HL-60 (cell line): Measurements from ENCODE around the gene ARRDC4.

Source experiments
- POLR2AphosphoS5 ChIP-seq: IDR thresholded peaks from 2 replicates; pipeline ENCODE4 v1.6.1; 2012; ENCODE audit warnings: low read depth
- SPI1 ChIP-seq: IDR thresholded peaks from 2 replicates; pipeline ENCODE4 v1.6.1; 2012; ENCODE audit warnings: low read depth, mild to moderate bottlenecking, borderline replicate concordance
- TF ChIP-seq, protein P1 (sequence below): IDR thresholded peaks from one replicate; pipeline ENCODE4 v1.5.1; 2011; ENCODE audit warnings: low read length, control low read depth, inconsistent platforms; ENCODE audit not compliant: insufficient read depth
- TF ChIP-seq, protein P2 (sequence below): IDR thresholded peaks from 2 replicates; pipeline ENCODE4 v1.6.1; 2012; ENCODE audit warnings: low read depth; ENCODE audit not compliant: insufficient replicate concordance

DNA sequence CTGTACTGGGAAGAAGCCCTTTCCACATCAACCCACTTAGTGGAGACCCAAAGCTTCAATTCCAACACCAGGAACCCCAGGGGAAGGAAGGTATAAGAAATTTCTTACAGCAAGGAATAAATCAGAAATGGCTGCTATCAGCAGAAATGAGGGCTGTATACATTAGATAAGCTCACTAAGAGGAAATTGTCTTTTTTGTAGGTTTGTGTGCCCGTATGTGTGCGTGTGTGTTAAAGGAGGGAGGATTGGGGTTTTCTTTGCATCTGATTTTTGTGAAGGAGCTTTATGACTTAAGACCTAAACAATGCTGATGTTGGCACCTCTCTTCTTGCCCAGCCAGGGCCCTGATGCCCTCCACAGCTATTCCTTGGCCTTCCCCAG lies 18.6 kb downstream of the ARRDC4 start:
- TF ChIP-seq, protein P1, sequence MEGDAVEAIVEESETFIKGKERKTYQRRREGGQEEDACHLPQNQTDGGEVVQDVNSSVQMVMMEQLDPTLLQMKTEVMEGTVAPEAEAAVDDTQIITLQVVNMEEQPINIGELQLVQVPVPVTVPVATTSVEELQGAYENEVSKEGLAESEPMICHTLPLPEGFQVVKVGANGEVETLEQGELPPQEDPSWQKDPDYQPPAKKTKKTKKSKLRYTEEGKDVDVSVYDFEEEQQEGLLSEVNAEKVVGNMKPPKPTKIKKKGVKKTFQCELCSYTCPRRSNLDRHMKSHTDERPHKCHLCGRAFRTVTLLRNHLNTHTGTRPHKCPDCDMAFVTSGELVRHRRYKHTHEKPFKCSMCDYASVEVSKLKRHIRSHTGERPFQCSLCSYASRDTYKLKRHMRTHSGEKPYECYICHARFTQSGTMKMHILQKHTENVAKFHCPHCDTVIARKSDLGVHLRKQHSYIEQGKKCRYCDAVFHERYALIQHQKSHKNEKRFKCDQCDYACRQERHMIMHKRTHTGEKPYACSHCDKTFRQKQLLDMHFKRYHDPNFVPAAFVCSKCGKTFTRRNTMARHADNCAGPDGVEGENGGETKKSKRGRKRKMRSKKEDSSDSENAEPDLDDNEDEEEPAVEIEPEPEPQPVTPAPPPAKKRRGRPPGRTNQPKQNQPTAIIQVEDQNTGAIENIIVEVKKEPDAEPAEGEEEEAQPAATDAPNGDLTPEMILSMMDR = no peak
- TF ChIP-seq, protein P2, sequence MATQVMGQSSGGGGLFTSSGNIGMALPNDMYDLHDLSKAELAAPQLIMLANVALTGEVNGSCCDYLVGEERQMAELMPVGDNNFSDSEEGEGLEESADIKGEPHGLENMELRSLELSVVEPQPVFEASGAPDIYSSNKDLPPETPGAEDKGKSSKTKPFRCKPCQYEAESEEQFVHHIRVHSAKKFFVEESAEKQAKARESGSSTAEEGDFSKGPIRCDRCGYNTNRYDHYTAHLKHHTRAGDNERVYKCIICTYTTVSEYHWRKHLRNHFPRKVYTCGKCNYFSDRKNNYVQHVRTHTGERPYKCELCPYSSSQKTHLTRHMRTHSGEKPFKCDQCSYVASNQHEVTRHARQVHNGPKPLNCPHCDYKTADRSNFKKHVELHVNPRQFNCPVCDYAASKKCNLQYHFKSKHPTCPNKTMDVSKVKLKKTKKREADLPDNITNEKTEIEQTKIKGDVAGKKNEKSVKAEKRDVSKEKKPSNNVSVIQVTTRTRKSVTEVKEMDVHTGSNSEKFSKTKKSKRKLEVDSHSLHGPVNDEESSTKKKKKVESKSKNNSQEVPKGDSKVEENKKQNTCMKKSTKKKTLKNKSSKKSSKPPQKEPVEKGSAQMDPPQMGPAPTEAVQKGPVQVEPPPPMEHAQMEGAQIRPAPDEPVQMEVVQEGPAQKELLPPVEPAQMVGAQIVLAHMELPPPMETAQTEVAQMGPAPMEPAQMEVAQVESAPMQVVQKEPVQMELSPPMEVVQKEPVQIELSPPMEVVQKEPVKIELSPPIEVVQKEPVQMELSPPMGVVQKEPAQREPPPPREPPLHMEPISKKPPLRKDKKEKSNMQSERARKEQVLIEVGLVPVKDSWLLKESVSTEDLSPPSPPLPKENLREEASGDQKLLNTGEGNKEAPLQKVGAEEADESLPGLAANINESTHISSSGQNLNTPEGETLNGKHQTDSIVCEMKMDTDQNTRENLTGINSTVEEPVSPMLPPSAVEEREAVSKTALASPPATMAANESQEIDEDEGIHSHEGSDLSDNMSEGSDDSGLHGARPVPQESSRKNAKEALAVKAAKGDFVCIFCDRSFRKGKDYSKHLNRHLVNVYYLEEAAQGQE = no peak
- TF ChIP-seq POLR2AphosphoS5 = no peak
- no peak for TF ChIP-seq SPI1
